ENCODE measurements around the gene CST6. TPM values are rescaled to one million over a fixed set of nuclear protein-coding genes. Genes with fewer than 3 reads are reported as not detected.
A peak's percentile ranks its signal among the peaks of the same experiment; 100 is the strongest.

CST6 gene
- polyA plus RNA-seq, 3 donors = 0.41 TPM; not detected in 2

DNA sequence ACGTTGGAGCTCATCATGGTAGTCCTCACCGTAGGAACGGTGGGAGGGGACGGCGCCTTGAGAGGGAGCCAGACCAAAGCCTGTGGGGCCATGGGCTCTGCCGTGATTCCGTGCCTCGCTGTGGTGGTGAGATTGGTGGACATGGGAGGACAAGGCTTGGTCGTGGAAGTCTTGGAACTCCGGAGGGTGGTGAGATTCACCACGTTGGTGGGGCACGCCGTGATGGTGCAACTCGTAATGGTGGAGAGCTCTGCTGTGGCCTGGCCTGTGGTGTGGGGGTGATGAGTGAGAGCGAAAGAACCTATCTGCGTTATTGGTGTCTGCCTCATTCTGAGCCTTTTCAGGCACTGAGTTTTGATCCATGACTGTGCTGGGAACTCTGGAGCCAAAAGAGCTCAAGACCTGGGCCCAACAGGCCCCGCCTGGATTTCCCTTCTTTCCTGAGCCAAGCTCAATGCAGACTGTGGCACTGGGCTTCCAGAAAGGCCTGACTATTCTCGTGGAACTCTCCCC is 14.3 kb downstream of the CST6 start, which contains the start of gene CATSPER1:
Gene CATSPER1, minus strand, starts transcription at position 463 of the 513 bp plus-strand sequence. Its CDS starts 100 bp downstream, at position 363.
- Mint-ChIP-seq H3K9me3 (no peaks in the 10 kb centered on the region), H3K27me3 (ENCODE audit: low read depth in 3 of 3) (peaks cover 17 to 29% (median 23%) of the 10 kb centered on the region in 3 donors), H3K4me3 (no peak within 1 kb of the TSS), H3K36me3 (no peaks in the 10 kb centered on the region), H3K4me1 (peaks cover 17% of the 10 kb centered on the region), H3K27ac (peak within 1 kb of the TSS in 1 of 7 donors; percentile 46)
- H3K4me2 ChIP-seq (replicated peaks; ENCODE audit: extremely low read depth, low read length, poor library complexity, severe bottlenecking) = no peak within 1 kb of the TSS
- intact Hi-C loops (cut with micrococcal nuclease) = no loop called here
- no peaks in the 10 kb centered on the region for H3K36me3 ChIP-seq (replicated peaks in 1 of 2; ENCODE audit: control insufficient read depth in 1 of 2, insufficient read depth in 2 of 2, low read length in 2 of 2)
- TF ChIP-seq, protein P1, sequence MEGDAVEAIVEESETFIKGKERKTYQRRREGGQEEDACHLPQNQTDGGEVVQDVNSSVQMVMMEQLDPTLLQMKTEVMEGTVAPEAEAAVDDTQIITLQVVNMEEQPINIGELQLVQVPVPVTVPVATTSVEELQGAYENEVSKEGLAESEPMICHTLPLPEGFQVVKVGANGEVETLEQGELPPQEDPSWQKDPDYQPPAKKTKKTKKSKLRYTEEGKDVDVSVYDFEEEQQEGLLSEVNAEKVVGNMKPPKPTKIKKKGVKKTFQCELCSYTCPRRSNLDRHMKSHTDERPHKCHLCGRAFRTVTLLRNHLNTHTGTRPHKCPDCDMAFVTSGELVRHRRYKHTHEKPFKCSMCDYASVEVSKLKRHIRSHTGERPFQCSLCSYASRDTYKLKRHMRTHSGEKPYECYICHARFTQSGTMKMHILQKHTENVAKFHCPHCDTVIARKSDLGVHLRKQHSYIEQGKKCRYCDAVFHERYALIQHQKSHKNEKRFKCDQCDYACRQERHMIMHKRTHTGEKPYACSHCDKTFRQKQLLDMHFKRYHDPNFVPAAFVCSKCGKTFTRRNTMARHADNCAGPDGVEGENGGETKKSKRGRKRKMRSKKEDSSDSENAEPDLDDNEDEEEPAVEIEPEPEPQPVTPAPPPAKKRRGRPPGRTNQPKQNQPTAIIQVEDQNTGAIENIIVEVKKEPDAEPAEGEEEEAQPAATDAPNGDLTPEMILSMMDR (IDR thresholded peaks at IDR 0.05) = no peak
- no peak within 1 kb of the TSS for H3K9ac ChIP-seq (ENCODE audit: insufficient read depth, low read length, poor library complexity, severe bottlenecking)
- H3K27me3 ChIP-seq (ENCODE audit: control insufficient read depth in 2 of 2, insufficient read depth in 2 of 2, low read length in 2 of 2) = peaks cover 0 to 4% of the 10 kb centered on the region in 2 donors
- H3K79me2 ChIP-seq (ENCODE audit: insufficient read depth, low read length) = no peaks in the 10 kb centered on the region
- H2AFZ ChIP-seq (ENCODE audit: insufficient read depth, low read depth, low read length, poor library complexity, severe bottlenecking) = no peak within 1 kb of the TSS
- no peaks in the 10 kb centered on the region for H4K20me1 ChIP-seq (ENCODE audit: insufficient read depth, low read length)
- WGBS (ENCODE audit: insufficient coverage) = 95% methylated on average over 16 of the region's 18 CpGs
- no peak within 1 kb of the TSS for H3K4me3 ChIP-seq (replicated peaks in 1 of 3; ENCODE audit: low read depth in 2 of 3, low read length in 3 of 3)
- H3K27ac ChIP-seq (ENCODE audit: low read depth in 1 of 2, low read length in 2 of 2) = no peak within 1 kb of the TSS
- H3K4me1 ChIP-seq (ENCODE audit: control insufficient read depth in 1 of 2, insufficient read depth in 2 of 2, low read length in 2 of 2) = peaks cover 17 to 18% of the 10 kb centered on the region in 2 donors
- DNase-seq = no peak
- no peaks in the 10 kb centered on the region for H3K9me3 ChIP-seq (replicated peaks in 1 of 2; ENCODE audit: control insufficient read depth in 1 of 2, insufficient read depth in 1 of 2, low read length in 2 of 2)

- Histone ChIP-seq H3K9ac (ENCODE audit: insufficient read depth, low read length, poor library complexity, severe bottlenecking) (no peak overlapping the region), H3K9me3 (replicated peaks in 1 of 2; ENCODE audit: control insufficient read depth in 1 of 2, insufficient read depth in 1 of 2, low read length in 2 of 2) (no peaks in the 10 kb centered on the region), H3K4me3 (replicated peaks in 1 of 3; ENCODE audit: low read depth in 2 of 3, low read length in 3 of 3) (no peak overlapping the region), H4K20me1 (ENCODE audit: insufficient read depth, low read length) (no peaks in the 10 kb centered on the region), H3K27ac (ENCODE audit: low read depth in 1 of 2, low read length in 2 of 2) (no peak overlapping the region), H3K4me2 (replicated peaks; ENCODE audit: extremely low read depth, low read length, poor library complexity, severe bottlenecking) (no peak overlapping the region), H3K4me1 (ENCODE audit: control insufficient read depth in 1 of 2, insufficient read depth in 2 of 2, low read length in 2 of 2) (no peaks in the 10 kb centered on the region), H3K79me2 (ENCODE audit: insufficient read depth, low read length) (no peaks in the 10 kb centered on the region), H3K36me3 (replicated peaks in 1 of 2; ENCODE audit: control insufficient read depth in 1 of 2, insufficient read depth in 2 of 2, low read length in 2 of 2) (no peaks in the 10 kb centered on the region), H2AFZ (ENCODE audit: insufficient read depth, low read depth, low read length, poor library complexity, severe bottlenecking) (no peak overlapping the region), H3K27me3 (ENCODE audit: control insufficient read depth in 2 of 2, insufficient read depth in 2 of 2, low read length in 2 of 2) (peaks cover 0 to 3% of the 10 kb centered on the region in 2 donors)
- intact Hi-C loops (cut with micrococcal nuclease) = no loop called here
- DNase-seq = no peak
- Mint-ChIP-seq H3K4me3 (no peak overlapping the region), H3K27ac (no peak overlapping the region), H3K27me3 (ENCODE audit: low read depth in 3 of 3) (peaks cover 14 to 26% (median 16%) of the 10 kb centered on the region in 3 donors), H3K4me1 (no peaks in the 10 kb centered on the region), H3K9me3 (peaks cover 0 to 11% (median 4%) of the 10 kb centered on the region in 7 donors), H3K36me3 (no peaks in the 10 kb centered on the region)
- 100% methylated on average over 1 of the region's 8 CpGs for WGBS (ENCODE audit: insufficient coverage)
- TF ChIP-seq, protein P1 (IDR thresholded peaks at IDR 0.05) = no peak
These were observed 21.3 kb downstream of the CST6 start for GRCh38 chr11:66032957-66033735.
